Right lobe of liver (tissue), 6 donors: ENCODE data around the gene CACNA2D3. TPM values are rescaled to one million over a fixed set of nuclear protein-coding genes. Genes with fewer than 3 reads are reported as not detected.
"Not testable (repeated sequence)": the region's sequence is repeated elsewhere in the genome, so short reads cannot be mapped to it uniquely, and the experiment has no call there.

Experiments
- ATAC-seq, 4 donors: fragments of 200-7000 bp; cut with Tn5 transposase; one replicate each; pipeline ENCODE4 v1.9.1; 2020; ENCODE audit warnings: mild to moderate bottlenecking in 4 of 4, moderate library complexity in 4 of 4
- DNase-seq, 3 donors: peaks; one replicate each; pipeline ENCODE4 v3.0.0-alpha.2; 2020
- H3K27ac ChIP-seq, 3 donors: fragments of 200-600 bp; one replicate each; pipeline ENCODE4 v1.8.0; 2022
- H3K27me3 ChIP-seq, 2 donors: fragments of 200-600 bp; one replicate each; pipeline ENCODE4 v1.8.0; 2022
- H3K36me3 ChIP-seq, 4 donors: fragments of 200-600 bp; sonication (generic) in 1 of 4; one replicate each; pipeline versions ENCODE4 v1.5.1 to v1.8.0; 2017 to 2022; ENCODE audit warnings: control low read depth in 1 of 4
- H3K4me1 ChIP-seq, 4 donors: fragments of 200-600 bp; sonication (generic) in 1 of 4; one replicate each; pipeline versions ENCODE4 v1.5.1 to v1.8.0; 2017 to 2022; ENCODE audit warnings: control low read depth in 1 of 4
- H3K4me3 ChIP-seq, 3 donors: fragments of 200-600 bp; one replicate each; pipeline ENCODE4 v1.8.0; 2022
- H3K9me3 ChIP-seq, 4 donors: fragments of 200-600 bp; sonication (generic) in 1 of 4; one replicate each; pipeline versions ENCODE4 v1.5.1 to v1.8.0; 2017 to 2022; ENCODE audit warnings: control low read depth in 1 of 4
- POLR2A ChIP-seq: fragments of 450-650 bp; IDR thresholded peaks from one replicate; pipeline ENCODE4 v1.6.1; 2017; ENCODE audit warnings: antibody characterized with exemption, mild to moderate bottlenecking
- WGBS: methylation state at CpG from one replicate; pipeline ENCODE4 v1.1.6; 2018; ENCODE audit warnings: low coverage, low lambda C conversion rate; ENCODE audit not compliant: insufficient coverage; ENCODE audit errors: missing lambda C conversion rate; 5-methylcytosine and 5-hydroxymethylcytosine counted together
- intact Hi-C, 2 donors: fragments of 100-400 bp; cut with DNase I; formaldehyde crosslinking; loops; one replicate each; pipeline versions ENCODE4 v1.11.2 to v1.14.1; 2022
- total RNA-seq, 6 experiments: library from RNA; depleted of rRNA in 2 of 6; stranded (reverse); fragments of >200 nt in 2 of 6; fragmentation: NEBNext Ultra II Directional in 3 of 6; extraction: Animal tissue kit (Norgen Biotek cat#: 25700) in 3 of 6; gene quantifications; one replicate each; pipeline versions ENCODE4 v1.1.0 to v1.2.4, GENCODE V29; 2016 to 2023
- TF ChIP-seq, protein P1 (sequence below), 4 donors: fragments of 200-600 bp in 3 of 4; fragments of 450-650 bp in 1 of 4; IDR thresholded peaks; one replicate each; pipeline versions ENCODE4 v1.5.1 to v1.8.0; 2016 to 2022; ENCODE audit warnings: antibody characterized with exemption in 4 of 4, mild to moderate bottlenecking in 2 of 4
- donor health status: DM: no; HTN: yes; CAD: no.
- donor health status: DM: no; HTN: no; CAD: no.
- donor health status: DM: no; HTN: no; CAD: no.
- donor health status: DM: no; HTN: yes; CAD: no.
- donor health status: DM: no; HTN: yes; CAD: no.

Gene CACNA2D3
- total RNA-seq, 6 experiments from 2014 or later = 0.28 to 0.87 TPM; not detected in 4

GRCh38 chr3:54628888-54629441, 506.6 kb downstream of the CACNA2D3 start:
- Histone ChIP-seq H3K4me3 (no peak overlapping the region), H3K36me3 (no peaks in the 10 kb centered on the region), H3K27me3 (no peaks in the 10 kb centered on the region), H3K9me3 (no peaks in the 10 kb centered on the region), H3K27ac (no peak overlapping the region), H3K4me1 (no peaks in the 10 kb centered on the region)
- ATAC-seq = no peak
- TF ChIP-seq, protein P1, sequence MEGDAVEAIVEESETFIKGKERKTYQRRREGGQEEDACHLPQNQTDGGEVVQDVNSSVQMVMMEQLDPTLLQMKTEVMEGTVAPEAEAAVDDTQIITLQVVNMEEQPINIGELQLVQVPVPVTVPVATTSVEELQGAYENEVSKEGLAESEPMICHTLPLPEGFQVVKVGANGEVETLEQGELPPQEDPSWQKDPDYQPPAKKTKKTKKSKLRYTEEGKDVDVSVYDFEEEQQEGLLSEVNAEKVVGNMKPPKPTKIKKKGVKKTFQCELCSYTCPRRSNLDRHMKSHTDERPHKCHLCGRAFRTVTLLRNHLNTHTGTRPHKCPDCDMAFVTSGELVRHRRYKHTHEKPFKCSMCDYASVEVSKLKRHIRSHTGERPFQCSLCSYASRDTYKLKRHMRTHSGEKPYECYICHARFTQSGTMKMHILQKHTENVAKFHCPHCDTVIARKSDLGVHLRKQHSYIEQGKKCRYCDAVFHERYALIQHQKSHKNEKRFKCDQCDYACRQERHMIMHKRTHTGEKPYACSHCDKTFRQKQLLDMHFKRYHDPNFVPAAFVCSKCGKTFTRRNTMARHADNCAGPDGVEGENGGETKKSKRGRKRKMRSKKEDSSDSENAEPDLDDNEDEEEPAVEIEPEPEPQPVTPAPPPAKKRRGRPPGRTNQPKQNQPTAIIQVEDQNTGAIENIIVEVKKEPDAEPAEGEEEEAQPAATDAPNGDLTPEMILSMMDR (IDR thresholded peaks at IDR 0.05) = no peak
- TF ChIP-seq POLR2A = no peak
- intact Hi-C loops = no loop called here
- 55% methylated on average over 3 of the region's 3 CpGs for WGBS
- DNase-seq = no peak

DNA sequence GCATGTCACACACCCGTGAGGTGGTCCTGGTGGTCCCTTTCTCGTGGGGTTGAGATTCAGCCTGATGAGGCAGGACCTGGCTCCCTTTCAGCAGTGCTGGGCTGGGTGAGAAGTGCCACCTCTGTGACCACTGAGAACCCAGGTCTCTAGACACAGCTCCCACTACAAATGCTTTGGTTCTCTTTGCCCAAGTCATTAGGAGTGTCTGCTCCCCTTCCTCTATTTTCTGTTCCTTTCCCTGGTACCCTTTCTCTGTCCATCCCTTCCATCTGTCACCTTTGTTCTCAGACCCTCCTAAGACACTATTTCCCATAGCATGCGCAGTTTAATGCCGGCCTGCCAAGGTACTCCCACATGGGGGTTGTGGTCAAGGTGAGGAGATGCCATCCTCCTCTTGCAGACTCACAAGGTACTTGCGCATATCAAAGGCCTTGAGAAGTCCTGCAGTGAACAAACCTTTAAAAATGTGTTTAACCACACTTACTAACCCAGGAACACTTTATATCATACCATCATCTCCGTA, 507.8 kb downstream of the CACNA2D3 start:
- intact Hi-C loops = no loop called here
- Histone ChIP-seq H3K4me3 (no peak overlapping the region), H3K27me3 (no peaks in the 10 kb centered on the region), H3K4me1 (no peaks in the 10 kb centered on the region), H3K36me3 (no peaks in the 10 kb centered on the region), H3K27ac (no peak overlapping the region), H3K9me3 (no peaks in the 10 kb centered on the region)
- no peak for DNase-seq
- ATAC-seq = no peak
- no peak for TF ChIP-seq POLR2A
- TF ChIP-seq, protein P1 (IDR thresholded peaks at IDR 0.05) = no peak
- WGBS = 65% methylated on average over 4 of the region's 6 CpGs

DNA sequence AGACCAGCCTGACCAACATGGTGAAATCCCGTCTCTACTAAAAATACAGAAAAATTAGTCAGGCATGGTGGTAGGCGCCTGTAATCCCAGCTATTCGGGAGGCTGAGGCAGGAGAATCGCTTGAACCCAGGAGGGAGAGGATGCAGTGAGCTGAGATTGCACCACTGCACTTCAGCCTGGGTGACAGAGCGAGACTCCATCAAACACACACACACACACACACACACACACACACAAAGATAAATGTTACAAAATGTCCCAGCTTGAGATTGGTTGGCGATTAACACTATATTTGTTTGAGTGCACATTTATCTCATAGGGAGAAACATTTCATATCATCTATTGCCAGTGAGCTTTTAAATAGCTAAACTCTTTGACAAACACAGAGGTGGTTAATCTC, 508.6 kb downstream of the CACNA2D3 start:
- DNase-seq, H3K27me3 ChIP-seq, H3K27ac ChIP-seq, intact Hi-C loops, ATAC-seq, H3K4me1 ChIP-seq, H3K36me3 ChIP-seq, H3K4me3 ChIP-seq, H3K9me3 ChIP-seq: not testable (repeated sequence)
- 81% methylated on average over 6 of the region's 6 CpGs for WGBS

DNA sequence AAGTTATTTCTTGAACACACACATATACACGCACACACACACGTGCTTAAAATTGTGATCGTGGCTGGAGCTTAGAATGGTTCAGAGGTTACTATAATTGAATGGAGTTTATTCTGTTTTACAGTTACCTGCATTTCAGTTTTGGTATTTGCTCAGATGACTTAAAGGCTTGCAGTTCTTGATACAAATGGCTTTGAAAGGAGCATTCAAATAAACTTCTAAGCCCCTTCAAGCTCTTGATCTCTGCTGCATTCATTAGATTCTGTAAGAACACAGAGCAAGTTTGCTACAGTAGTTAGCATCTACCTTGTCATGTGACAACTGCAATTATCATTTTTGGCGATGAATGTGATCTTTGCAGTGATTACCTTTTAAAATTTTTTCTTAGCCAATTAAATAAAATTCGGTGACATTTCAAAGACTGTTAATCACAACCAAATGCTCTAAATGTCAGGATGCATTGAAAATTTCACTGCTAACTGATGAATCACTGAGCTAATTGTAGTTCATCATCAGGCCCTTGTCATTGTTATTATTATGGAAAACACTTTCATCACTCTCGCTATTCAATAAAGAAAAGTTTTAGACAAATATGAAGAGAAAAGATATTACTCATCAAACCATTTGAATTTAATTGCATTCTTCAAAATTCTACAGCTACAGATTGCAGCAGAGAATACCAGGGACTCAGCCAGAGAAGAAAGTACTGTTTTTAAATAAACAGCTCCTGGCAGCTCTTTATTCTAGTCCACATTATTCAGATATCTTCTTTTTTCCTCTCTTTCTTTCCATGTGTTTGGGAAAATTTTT, 509.4 kb downstream of the CACNA2D3 start:
- no peaks in the 10 kb centered on the region for H3K27me3 ChIP-seq
- 67% methylated on average over 6 of the region's 6 CpGs for WGBS
- no peak overlapping the region for H3K27ac ChIP-seq
- intact Hi-C loops = no loop called here
- no peak for ATAC-seq
- H3K36me3 ChIP-seq = no peaks in the 10 kb centered on the region
- H3K9me3 ChIP-seq = no peaks in the 10 kb centered on the region
- no peak for DNase-seq
- H3K4me1 ChIP-seq = no peaks in the 10 kb centered on the region
- no peak overlapping the region for H3K4me3 ChIP-seq
- TF ChIP-seq POLR2A = no peak
- TF ChIP-seq, protein P1 (IDR thresholded peaks at IDR 0.05) = no peak

GRCh38 chr3:54632326-54632665, 509.9 kb downstream of the CACNA2D3 start:
- H3K9me3 ChIP-seq = no peaks in the 10 kb centered on the region
- no peak overlapping the region for H3K4me3 ChIP-seq
- DNase-seq (no peak), ATAC-seq (no peak)
- H3K27me3 ChIP-seq = no peaks in the 10 kb centered on the region
- 60% methylated on average over 1 of the region's 1 CpG for WGBS
- no peaks in the 10 kb centered on the region for H3K36me3 ChIP-seq
- TF ChIP-seq POLR2A = no peak
- TF ChIP-seq, protein P1 (IDR thresholded peaks at IDR 0.05) = no peak
- H3K4me1 ChIP-seq = no peaks in the 10 kb centered on the region
- no peak overlapping the region for H3K27ac ChIP-seq
- intact Hi-C loops = no loop called here
